ENCODE measurements around the gene HEBP1.

The HEBP1 gene

GRCh38 chr12:13005649-13006048 is 5.6 kb upstream of the HEBP1 start:
- H3K27ac ChIP-seq: no peak overlapping the region
- CTCF ChIA-PET: interaction anchor here (0.6 to 0.7 kb wide), 2 partner anchors 34 to 191 kb away, joined by 3 to 4 read pairs; partner anchors contain the start of gene EMP1
- TF ChIP-seq CTCF (conservative IDR thresholded peaks at IDR 0.05; ENCODE audit: low read depth): no peak
- POLR2A ChIA-PET (ENCODE audit: low non-redundant PET): no interaction called here
- no peak for DNase-seq (ENCODE audit: low spot score)

- CTCF ChIA-PET: interaction anchor here (0.6 kb wide), 1 partner anchor 191 kb away, joined by 4 read pairs; the partner anchor contains the start of gene EMP1
- H3K27ac ChIP-seq: no peak overlapping the region
- POLR2A ChIA-PET (ENCODE audit: low non-redundant PET): no interaction called here
- no peak for DNase-seq (ENCODE audit: low spot score)
- TF ChIP-seq CTCF (conservative IDR thresholded peaks at IDR 0.05; ENCODE audit: low read depth): no peak
These were observed 4.9 kb upstream of the HEBP1 start for GRCh38 chr12:13004986-13005385.

GRCh38 chr12:13004361-13004760 is 4.3 kb upstream of the HEBP1 start:
- ChIA-PET POLR2A (ENCODE audit: low non-redundant PET) (no interaction called here), CTCF (no interaction called here)
- H3K27ac ChIP-seq: no peak overlapping the region
- no peak for DNase-seq (ENCODE audit: low spot score)
- no peak for TF ChIP-seq CTCF (conservative IDR thresholded peaks at IDR 0.05; ENCODE audit: low read depth)

DNA sequence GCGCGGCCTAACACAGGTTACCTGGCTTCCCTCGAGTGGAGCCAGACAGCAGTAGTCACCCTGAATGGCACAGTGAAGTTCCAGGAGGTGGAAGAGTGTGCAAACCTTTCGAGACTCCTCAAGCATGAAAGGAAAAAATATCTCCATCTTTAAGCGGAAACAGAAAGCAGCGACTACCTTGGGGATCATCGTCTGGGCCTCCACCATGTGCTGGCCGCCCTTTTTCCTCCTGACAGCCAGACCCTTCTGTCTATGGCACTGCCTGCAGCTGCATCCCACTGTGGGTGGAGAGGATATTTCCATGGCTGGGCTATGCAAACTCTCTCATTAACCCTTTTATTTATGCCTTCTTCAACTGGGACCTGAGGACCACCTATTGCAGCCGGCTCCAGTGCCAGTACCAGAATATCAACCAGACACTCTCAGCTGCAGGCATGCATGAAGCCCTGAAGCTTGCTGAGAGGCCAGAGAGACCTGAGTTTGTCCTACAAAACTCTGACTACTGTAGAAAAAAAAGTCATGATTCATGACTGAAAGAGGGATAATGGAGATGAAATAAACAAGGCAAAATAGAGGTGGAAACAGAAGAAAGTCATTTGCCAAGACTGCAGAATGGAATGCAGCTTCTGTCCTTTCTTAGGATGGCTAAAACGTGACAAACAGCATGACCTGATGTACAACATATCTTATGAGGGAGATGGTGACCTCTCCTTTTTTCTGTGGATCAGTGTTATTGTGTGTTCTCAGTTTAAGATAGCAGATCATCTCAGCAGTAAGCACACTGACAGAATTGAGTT is 2.4 kb upstream of the HEBP1 start:
- CTCF ChIA-PET: no interaction called here
- TF ChIP-seq CTCF (conservative IDR thresholded peaks at IDR 0.05; ENCODE audit: low read depth): no peak
- POLR2A ChIA-PET (ENCODE audit: low non-redundant PET): interaction anchor here (0.6 kb wide), 1 partner anchor 49 kb away, joined by 3 read pairs; no protein-coding TSS in a partner anchor
- no peak for DNase-seq (ENCODE audit: low spot score)
- H3K27ac ChIP-seq: no peak overlapping the region

DNA sequence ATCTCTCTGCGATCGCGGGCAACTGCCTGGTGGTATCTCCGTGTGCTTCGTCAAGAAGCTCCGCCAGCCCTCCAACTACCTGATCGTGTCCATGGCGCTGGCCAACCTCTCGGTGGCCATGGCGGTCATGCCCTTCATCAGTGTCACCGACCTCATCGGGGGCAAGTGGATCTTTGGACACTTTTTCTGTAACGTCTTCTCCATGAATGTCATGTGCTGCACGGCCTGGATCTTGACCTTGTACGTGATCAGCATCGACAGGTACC is 1.6 kb upstream of the HEBP1 start:
- ChIA-PET POLR2A (ENCODE audit: low non-redundant PET) (no interaction called here), CTCF (interaction anchor here (0.8 kb wide), 1 partner anchor 216 kb away, joined by 3 read pairs; no protein-coding TSS in a partner anchor)
- DNase-seq (ENCODE audit: low spot score): no peak
- H3K27ac ChIP-seq: peak overlapping the region; percentile 84
- TF ChIP-seq CTCF (conservative IDR thresholded peaks at IDR 0.05; ENCODE audit: low read depth): no peak

DNA sequence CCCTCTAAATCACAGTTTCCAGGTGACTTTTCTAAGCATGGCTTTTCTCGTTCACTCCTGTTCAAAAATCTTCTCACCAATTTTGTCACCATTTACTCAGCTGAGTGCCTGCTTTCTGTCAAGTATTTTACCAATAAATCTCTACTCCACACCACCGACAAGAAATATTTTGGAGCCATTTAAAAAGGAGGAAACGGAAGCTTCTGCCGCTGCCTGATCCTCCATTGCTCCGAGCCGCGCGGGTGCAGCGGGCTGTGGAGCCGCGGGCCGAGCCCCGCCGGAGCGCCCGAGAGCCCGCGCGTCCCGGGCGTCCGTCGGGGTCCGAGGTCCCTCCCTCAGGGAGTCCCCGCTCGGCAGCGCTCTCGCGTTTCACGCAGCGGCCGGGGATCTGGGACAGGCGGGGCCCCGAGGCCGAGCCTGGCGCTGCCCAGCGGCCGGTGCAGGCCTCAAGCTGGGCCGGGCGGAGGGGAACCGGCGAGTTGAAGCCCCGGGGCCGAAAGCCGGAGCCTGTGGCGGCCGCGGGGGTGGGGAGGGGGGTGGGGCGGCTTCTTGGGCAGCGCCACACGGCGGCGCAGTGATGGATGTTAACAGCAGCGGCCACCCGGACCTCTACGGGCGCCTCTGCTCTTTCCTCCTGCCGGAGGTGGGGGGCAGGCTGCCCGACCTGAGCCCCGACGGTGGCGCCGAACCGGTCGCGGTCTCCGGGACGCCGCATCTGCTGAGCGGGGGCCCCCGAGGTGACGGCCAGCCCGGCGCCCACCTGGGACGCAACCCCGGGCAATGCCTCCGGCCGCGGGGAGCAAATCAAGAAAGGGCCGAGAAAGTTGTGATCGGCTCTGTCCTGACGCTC is 1.1 kb upstream of the HEBP1 start:
- DNase-seq (ENCODE audit: low spot score): peak; percentile 54
- CTCF ChIA-PET: interaction anchor here (0.6 to 0.8 kb wide), 3 partner anchors 217 to 1292 kb away, joined by 3 read pairs; no protein-coding TSS in a partner anchor
- POLR2A ChIA-PET (ENCODE audit: low non-redundant PET): interaction anchor here (0.5 kb wide), 1 partner anchor 182 kb away, joined by 3 read pairs; no protein-coding TSS in a partner anchor
- peak; percentile 28 for TF ChIP-seq CTCF (conservative IDR thresholded peaks at IDR 0.05; ENCODE audit: low read depth)
- peak overlapping the region; percentile 84 for H3K27ac ChIP-seq

All from RWPE1 (cell line).